ENCODE data around the gene RAD51B. TPM values are rescaled to one million over a fixed set of nuclear protein-coding genes. Genes with fewer than 3 reads are reported as not detected.
A peak's percentile ranks its signal among the peaks of the same experiment; 100 is the strongest.

Gene RAD51B
- total RNA-seq, 1 donor from 2014 or later = 38.6 TPM

- Histone ChIP-seq H3K36me3 (ENCODE audit: control insufficient read depth in 3 of 3, insufficient read depth in 3 of 3, low read length in 3 of 3) (no peaks in the 10 kb centered on the region), H3K27ac (ENCODE audit: low read depth, low read length) (peak overlapping the region; percentile 26), H3K4me3 (ENCODE audit: low read length in 3 of 3) (no peak overlapping the region), H3K27me3 (ENCODE audit: control insufficient read depth in 3 of 3, insufficient read depth in 3 of 3, low read length in 3 of 3) (no peaks in the 10 kb centered on the region), H3K4me1 (ENCODE audit: control insufficient read depth in 3 of 3, insufficient read depth in 3 of 3, low read length in 3 of 3) (peaks cover 24 to 35% (median 29%) of the 10 kb centered on the region in 3 donors), H3K9ac (ENCODE audit: low read depth in 1 of 3, low read length in 3 of 3) (peak overlapping the region in 1 of 3 donors; percentile 12), H3K9me3 (ENCODE audit: control insufficient read depth in 3 of 3, low read length in 3 of 3) (no peaks in the 10 kb centered on the region)
Measured at GRCh38 chr14:68526512-68527091, 707.0 kb downstream of the RAD51B start.

- H3K27ac ChIP-seq (ENCODE audit: low read depth, low read length) = peak overlapping the region; percentile 26
- H3K27me3 ChIP-seq (ENCODE audit: control insufficient read depth in 3 of 3, insufficient read depth in 3 of 3, low read length in 3 of 3) = no peaks in the 10 kb centered on the region
- H3K4me1 ChIP-seq (ENCODE audit: control insufficient read depth in 3 of 3, insufficient read depth in 3 of 3, low read length in 3 of 3) = peaks cover 21 to 28% (median 21%) of the 10 kb centered on the region in 3 donors
- H3K9me3 ChIP-seq (ENCODE audit: control insufficient read depth in 3 of 3, low read length in 3 of 3) = peaks cover 0 to 2% (median 0%) of the 10 kb centered on the region in 3 donors
- no peaks in the 10 kb centered on the region for H3K36me3 ChIP-seq (ENCODE audit: control insufficient read depth in 3 of 3, insufficient read depth in 3 of 3, low read length in 3 of 3)
- H3K9ac ChIP-seq (ENCODE audit: low read depth in 1 of 3, low read length in 3 of 3) = peak overlapping the region in 1 of 3 donors; percentile 12
- H3K4me3 ChIP-seq (ENCODE audit: low read length in 3 of 3) = no peak overlapping the region
Measured at GRCh38 chr14:68527329-68527851, 707.8 kb downstream of the RAD51B start.

GRCh38 chr14:68528040-68528687, 708.6 kb downstream of the RAD51B start:
- Histone ChIP-seq H3K27me3 (ENCODE audit: control insufficient read depth in 3 of 3, insufficient read depth in 3 of 3, low read length in 3 of 3) (no peaks in the 10 kb centered on the region), H3K27ac (ENCODE audit: low read depth, low read length) (no peak overlapping the region), H3K4me1 (ENCODE audit: control insufficient read depth in 3 of 3, insufficient read depth in 3 of 3, low read length in 3 of 3) (peaks cover 14 to 20% (median 14%) of the 10 kb centered on the region in 3 donors)

GRCh38 chr14:68530443-68530842, 710.9 kb downstream of the RAD51B start:
- no peak overlapping the region for H3K9ac ChIP-seq (ENCODE audit: low read depth in 1 of 3, low read length in 3 of 3)
- H3K4me3 ChIP-seq (ENCODE audit: low read length in 3 of 3) = no peak overlapping the region
- no peaks in the 10 kb centered on the region for H3K27me3 ChIP-seq (ENCODE audit: control insufficient read depth in 3 of 3, insufficient read depth in 3 of 3, low read length in 3 of 3)
- peaks cover 10 to 11% (median 10%) of the 10 kb centered on the region in 3 donors for H3K4me1 ChIP-seq (ENCODE audit: control insufficient read depth in 3 of 3, insufficient read depth in 3 of 3, low read length in 3 of 3)
- no peak overlapping the region for H3K27ac ChIP-seq (ENCODE audit: low read depth, low read length)
- H3K36me3 ChIP-seq (ENCODE audit: control insufficient read depth in 3 of 3, insufficient read depth in 3 of 3, low read length in 3 of 3) = no peaks in the 10 kb centered on the region
- H3K9me3 ChIP-seq (ENCODE audit: control insufficient read depth in 3 of 3, low read length in 3 of 3) = peaks cover 0 to 2% (median 0%) of the 10 kb centered on the region in 3 donors

More at GRCh38 chr14:68528040-68528687, 708.6 kb downstream of the RAD51B start:
- H3K4me3 ChIP-seq (ENCODE audit: low read length in 3 of 3) = no peak overlapping the region
- H3K36me3 ChIP-seq (ENCODE audit: control insufficient read depth in 3 of 3, insufficient read depth in 3 of 3, low read length in 3 of 3) = no peaks in the 10 kb centered on the region
- peaks cover 0 to 2% (median 0%) of the 10 kb centered on the region in 3 donors for H3K9me3 ChIP-seq (ENCODE audit: control insufficient read depth in 3 of 3, low read length in 3 of 3)
- H3K9ac ChIP-seq (ENCODE audit: low read depth in 1 of 3, low read length in 3 of 3) = no peak overlapping the region

GRCh38 chr14:68532496-68532895, 712.9 kb downstream of the RAD51B start:
- Histone ChIP-seq H3K27ac (ENCODE audit: low read depth, low read length) (no peak overlapping the region), H3K36me3 (ENCODE audit: control insufficient read depth in 3 of 3, insufficient read depth in 3 of 3, low read length in 3 of 3) (no peaks in the 10 kb centered on the region), H3K27me3 (ENCODE audit: control insufficient read depth in 3 of 3, insufficient read depth in 3 of 3, low read length in 3 of 3) (no peaks in the 10 kb centered on the region), H3K9ac (ENCODE audit: low read depth in 1 of 3, low read length in 3 of 3) (no peak overlapping the region), H3K9me3 (ENCODE audit: control insufficient read depth in 3 of 3, low read length in 3 of 3) (peaks cover 0 to 2% (median 0%) of the 10 kb centered on the region in 3 donors), H3K4me1 (ENCODE audit: control insufficient read depth in 3 of 3, insufficient read depth in 3 of 3, low read length in 3 of 3) (peaks cover 1% of the 10 kb centered on the region in 3 donors), H3K4me3 (ENCODE audit: low read length in 3 of 3) (no peak overlapping the region)

- H3K9ac ChIP-seq (ENCODE audit: low read depth in 1 of 3, low read length in 3 of 3) = no peak overlapping the region
- H3K4me1 ChIP-seq (ENCODE audit: control insufficient read depth in 3 of 3, insufficient read depth in 3 of 3, low read length in 3 of 3) = peaks cover 7 to 12% (median 10%) of the 10 kb centered on the region in 3 donors
- H3K27ac ChIP-seq (ENCODE audit: low read depth, low read length) = no peak overlapping the region
- H3K36me3 ChIP-seq (ENCODE audit: control insufficient read depth in 3 of 3, insufficient read depth in 3 of 3, low read length in 3 of 3) = no peaks in the 10 kb centered on the region
- H3K9me3 ChIP-seq (ENCODE audit: control insufficient read depth in 3 of 3, low read length in 3 of 3) = peaks cover 0 to 2% (median 0%) of the 10 kb centered on the region in 3 donors
- no peak overlapping the region for H3K4me3 ChIP-seq (ENCODE audit: low read length in 3 of 3)
- H3K27me3 ChIP-seq (ENCODE audit: control insufficient read depth in 3 of 3, insufficient read depth in 3 of 3, low read length in 3 of 3) = no peaks in the 10 kb centered on the region
Measured at GRCh38 chr14:68534276-68534675, 714.7 kb downstream of the RAD51B start.

GRCh38 chr14:68535404-68536017, 715.9 kb downstream of the RAD51B start:
- no peak overlapping the region for H3K9ac ChIP-seq (ENCODE audit: low read depth in 1 of 3, low read length in 3 of 3)
- peaks cover 0 to 2% (median 0%) of the 10 kb centered on the region in 3 donors for H3K9me3 ChIP-seq (ENCODE audit: control insufficient read depth in 3 of 3, low read length in 3 of 3)
- no peak overlapping the region for H3K27ac ChIP-seq (ENCODE audit: low read depth, low read length)
- peaks cover 16 to 25% (median 19%) of the 10 kb centered on the region in 3 donors for H3K4me1 ChIP-seq (ENCODE audit: control insufficient read depth in 3 of 3, insufficient read depth in 3 of 3, low read length in 3 of 3)
- no peak overlapping the region for H3K4me3 ChIP-seq (ENCODE audit: low read length in 3 of 3)
- no peaks in the 10 kb centered on the region for H3K36me3 ChIP-seq (ENCODE audit: control insufficient read depth in 3 of 3, insufficient read depth in 3 of 3, low read length in 3 of 3)
- no peaks in the 10 kb centered on the region for H3K27me3 ChIP-seq (ENCODE audit: control insufficient read depth in 3 of 3, insufficient read depth in 3 of 3, low read length in 3 of 3)

- H3K27ac ChIP-seq (ENCODE audit: low read depth, low read length) = no peak overlapping the region
- H3K27me3 ChIP-seq (ENCODE audit: control insufficient read depth in 3 of 3, insufficient read depth in 3 of 3, low read length in 3 of 3) = no peaks in the 10 kb centered on the region
- H3K36me3 ChIP-seq (ENCODE audit: control insufficient read depth in 3 of 3, insufficient read depth in 3 of 3, low read length in 3 of 3) = no peaks in the 10 kb centered on the region
- H3K9ac ChIP-seq (ENCODE audit: low read depth in 1 of 3, low read length in 3 of 3) = no peak overlapping the region
- no peak overlapping the region for H3K4me3 ChIP-seq (ENCODE audit: low read length in 3 of 3)
- peaks cover 0 to 2% (median 0%) of the 10 kb centered on the region in 3 donors for H3K9me3 ChIP-seq (ENCODE audit: control insufficient read depth in 3 of 3, low read length in 3 of 3)
- H3K4me1 ChIP-seq (ENCODE audit: control insufficient read depth in 3 of 3, insufficient read depth in 3 of 3, low read length in 3 of 3) = peaks cover 21 to 28% (median 24%) of the 10 kb centered on the region in 3 donors
Measured at GRCh38 chr14:68536018-68536410, 716.4 kb downstream of the RAD51B start.

GRCh38 chr14:68538639-68539038, 719.1 kb downstream of the RAD51B start:
- H3K4me3 ChIP-seq (ENCODE audit: low read length in 3 of 3) = no peak overlapping the region
- H3K9me3 ChIP-seq (ENCODE audit: control insufficient read depth in 3 of 3, low read length in 3 of 3) = no peaks in the 10 kb centered on the region
- H3K4me1 ChIP-seq (ENCODE audit: control insufficient read depth in 3 of 3, insufficient read depth in 3 of 3, low read length in 3 of 3) = peaks cover 26 to 32% (median 27%) of the 10 kb centered on the region in 3 donors
- no peaks in the 10 kb centered on the region for H3K36me3 ChIP-seq (ENCODE audit: control insufficient read depth in 3 of 3, insufficient read depth in 3 of 3, low read length in 3 of 3)
- no peaks in the 10 kb centered on the region for H3K27me3 ChIP-seq (ENCODE audit: control insufficient read depth in 3 of 3, insufficient read depth in 3 of 3, low read length in 3 of 3)
- peak overlapping the region; percentile 65 for H3K27ac ChIP-seq (ENCODE audit: low read depth, low read length)
- no peak overlapping the region for H3K9ac ChIP-seq (ENCODE audit: low read depth in 1 of 3, low read length in 3 of 3)
